ENCODE results near the gene DVL3. TPM values are rescaled to one million over a fixed set of nuclear protein-coding genes. Genes with fewer than 3 reads are reported as not detected.

The DVL3 gene
- total RNA-seq, 1 experiment from 2014 or later = 60.7 TPM

DNA sequence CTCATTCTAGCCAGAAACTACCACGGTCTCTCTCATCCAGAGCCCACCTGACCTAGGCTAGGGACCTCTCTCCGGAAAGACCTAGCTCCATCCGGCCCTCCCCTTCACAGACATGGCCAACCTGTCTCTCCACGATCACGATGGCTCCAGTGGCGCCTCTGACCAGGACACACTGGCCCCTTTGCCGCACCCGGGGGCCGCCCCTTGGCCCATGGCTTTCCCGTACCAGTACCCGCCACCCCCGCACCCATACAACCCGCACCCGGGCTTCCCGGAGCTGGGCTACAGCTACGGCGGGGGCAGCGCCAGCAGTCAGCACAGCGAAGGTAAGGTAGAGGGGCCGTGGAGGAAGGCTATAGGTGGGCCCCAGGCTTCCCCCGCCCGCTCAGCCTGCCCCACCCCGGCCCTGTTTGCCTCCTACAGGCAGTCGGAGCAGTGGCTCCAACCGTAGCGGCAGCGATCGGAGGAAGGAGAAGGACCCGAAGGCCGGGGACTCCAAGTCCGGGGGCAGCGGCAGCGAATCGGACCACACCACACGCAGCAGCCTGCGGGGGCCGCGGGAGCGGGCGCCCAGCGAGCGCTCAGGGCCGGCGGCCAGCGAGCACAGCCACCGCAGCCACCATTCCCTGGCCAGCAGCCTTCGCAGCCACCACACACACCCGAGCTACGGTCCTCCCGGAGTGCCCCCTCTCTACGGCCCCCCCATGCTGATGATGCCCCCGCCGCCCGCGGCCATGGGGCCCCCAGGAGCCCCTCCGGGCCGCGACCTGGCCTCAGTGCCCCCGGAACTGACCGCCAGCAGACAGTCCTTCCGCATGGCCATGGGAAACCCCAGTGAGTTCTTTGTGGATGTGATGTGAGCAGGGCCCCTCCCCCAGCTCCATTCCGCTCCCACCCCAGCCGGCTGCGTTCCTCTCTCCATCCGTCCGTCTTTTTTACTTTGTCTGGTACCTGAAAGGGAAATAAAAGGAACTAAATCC is 15.0 kb downstream of the DVL3 start:
- Histone ChIP-seq H2AFZ (ENCODE audit: low read depth, low read length, poor library complexity, severe bottlenecking) (no peak overlapping the region), H3K9me3 (ENCODE audit: control insufficient read depth in 1 of 2, insufficient read depth in 1 of 2, low read depth in 1 of 2, low read length in 2 of 2) (no peaks in the 10 kb centered on the region), H3K9me2 (ENCODE audit: insufficient read depth) (no peaks in the 10 kb centered on the region), H3K9ac (ENCODE audit: low read length) (no peak overlapping the region), H3K4me3 (replicated peaks in 1 of 2; ENCODE audit: low read depth in 1 of 2, low read length in 2 of 2) (no peak overlapping the region), H3K36me3 (ENCODE audit: control insufficient read depth in 1 of 2, insufficient read depth in 2 of 2, low read length in 2 of 2) (peaks cover 22 to 24% of the 10 kb centered on the region in 2 experiments; a peak in 3 of 4 replicates), H3K4me2 (ENCODE audit: low read length) (no peak overlapping the region), H3K27ac (ENCODE audit: low read depth, low read length) (no peak overlapping the region), H3K27me3 (ENCODE audit: insufficient read depth, low read length) (no peaks in the 10 kb centered on the region), H4K20me1 (ENCODE audit: insufficient read depth) (no peaks in the 10 kb centered on the region), H3K79me2 (ENCODE audit: insufficient read depth, low read length) (peaks cover 5% of the 10 kb centered on the region), H3K4me1 (ENCODE audit: control insufficient read depth in 1 of 2, insufficient read depth in 2 of 2, low read length in 2 of 2) (peaks cover 0 to 7% of the 10 kb centered on the region in 2 experiments; a peak in 2 of 4 replicates)
- CTCF ChIA-PET = no interaction called here
- RAD21 ChIA-PET (ENCODE audit: low non-redundant PET in 1 of 2, low total read pairs in 2 of 2, uncharacterized antibody in 2 of 2, unreplicated experiment in 2 of 2) = no interaction called here
- POLR2A ChIA-PET = no interaction called here
- ATAC-seq = no peak
- no peak for DNase-seq (ENCODE audit: low read depth, low spot score)
- intact Hi-C loops (cut with micrococcal nuclease) = no loop called here
- no TSS peak for BruUV-seq (replicated peaks)
- TF ChIP-seq EZH2phosphoT487 (IDR thresholded peaks at IDR 0.05; ENCODE audit: borderline replicate concordance) = no peak

DNA sequence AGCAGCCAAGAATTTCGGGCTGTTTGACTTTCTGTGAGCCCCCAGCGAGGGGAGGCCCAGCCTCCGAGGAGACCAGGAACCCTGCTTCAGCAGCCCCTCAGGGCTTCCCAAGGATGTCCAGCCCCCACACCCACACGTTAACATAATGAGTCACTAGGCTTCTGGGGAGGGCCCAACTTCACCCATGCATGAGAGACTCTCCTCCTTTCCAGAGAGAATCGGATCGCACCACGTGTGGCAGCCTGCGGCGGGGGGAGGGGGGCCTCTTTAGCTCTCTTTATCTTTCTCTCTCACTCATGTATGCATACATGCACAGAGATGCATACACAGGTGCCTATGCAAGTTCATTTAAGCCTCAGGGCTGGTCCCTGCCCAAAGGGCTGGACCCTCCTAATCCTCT is 16.4 kb downstream of the DVL3 start:
- Histone ChIP-seq H3K9me2 (ENCODE audit: insufficient read depth) (no peaks in the 10 kb centered on the region), H3K9me3 (ENCODE audit: control insufficient read depth in 1 of 2, insufficient read depth in 1 of 2, low read depth in 1 of 2, low read length in 2 of 2) (no peaks in the 10 kb centered on the region), H4K20me1 (ENCODE audit: insufficient read depth) (no peaks in the 10 kb centered on the region), H3K27ac (ENCODE audit: low read depth, low read length) (no peak overlapping the region), H3K79me2 (ENCODE audit: insufficient read depth, low read length) (peaks cover 19% of the 10 kb centered on the region), H3K4me3 (replicated peaks in 1 of 2; ENCODE audit: low read depth in 1 of 2, low read length in 2 of 2) (no peak overlapping the region), H3K36me3 (ENCODE audit: control insufficient read depth in 1 of 2, insufficient read depth in 2 of 2, low read length in 2 of 2) (peaks cover 12 to 13% of the 10 kb centered on the region in 2 experiments; a peak in 3 of 4 replicates), H3K4me1 (ENCODE audit: control insufficient read depth in 1 of 2, insufficient read depth in 2 of 2, low read length in 2 of 2) (peaks cover 0 to 16% of the 10 kb centered on the region in 2 experiments; a peak in 2 of 4 replicates), H3K27me3 (ENCODE audit: insufficient read depth, low read length) (no peaks in the 10 kb centered on the region), H2AFZ (ENCODE audit: low read depth, low read length, poor library complexity, severe bottlenecking) (no peak overlapping the region), H3K9ac (ENCODE audit: low read length) (no peak overlapping the region), H3K4me2 (ENCODE audit: low read length) (no peak overlapping the region)
- no peak for ATAC-seq
- no peak for TF ChIP-seq RAD21 (IDR thresholded peaks at IDR 0.05; ENCODE audit: low read depth)
- no peak for TF ChIP-seq CBX3 (IDR thresholded peaks at IDR 0.05; ENCODE audit: low read depth)
- TF ChIP-seq EZH2 (IDR thresholded peaks at IDR 0.05) = no peak
- TF ChIP-seq CEBPB (IDR thresholded peaks at IDR 0.05; ENCODE audit: low read depth) = no peak
- no TSS peak for BruUV-seq (replicated peaks)
- ChIA-PET RAD21 (ENCODE audit: low non-redundant PET in 1 of 2, low total read pairs in 2 of 2, uncharacterized antibody in 2 of 2, unreplicated experiment in 2 of 2) (no interaction called here), POLR2A (no interaction called here), CTCF (no interaction called here)
- intact Hi-C loops (cut with micrococcal nuclease) = no loop called here
- no peak for DNase-seq (ENCODE audit: low read depth, low spot score)
